GM19438 (cell line): ENCODE results near the gene TTC7B.

Experiments used
- ATAC-seq: cut with Tn5 transposase; IDR thresholded peaks from one replicate; pipeline ENCODE4 v1.9.1; 2021; ENCODE audit warnings: low read depth; ENCODE audit not compliant: unreplicated experiment

The TTC7B gene

DNA sequence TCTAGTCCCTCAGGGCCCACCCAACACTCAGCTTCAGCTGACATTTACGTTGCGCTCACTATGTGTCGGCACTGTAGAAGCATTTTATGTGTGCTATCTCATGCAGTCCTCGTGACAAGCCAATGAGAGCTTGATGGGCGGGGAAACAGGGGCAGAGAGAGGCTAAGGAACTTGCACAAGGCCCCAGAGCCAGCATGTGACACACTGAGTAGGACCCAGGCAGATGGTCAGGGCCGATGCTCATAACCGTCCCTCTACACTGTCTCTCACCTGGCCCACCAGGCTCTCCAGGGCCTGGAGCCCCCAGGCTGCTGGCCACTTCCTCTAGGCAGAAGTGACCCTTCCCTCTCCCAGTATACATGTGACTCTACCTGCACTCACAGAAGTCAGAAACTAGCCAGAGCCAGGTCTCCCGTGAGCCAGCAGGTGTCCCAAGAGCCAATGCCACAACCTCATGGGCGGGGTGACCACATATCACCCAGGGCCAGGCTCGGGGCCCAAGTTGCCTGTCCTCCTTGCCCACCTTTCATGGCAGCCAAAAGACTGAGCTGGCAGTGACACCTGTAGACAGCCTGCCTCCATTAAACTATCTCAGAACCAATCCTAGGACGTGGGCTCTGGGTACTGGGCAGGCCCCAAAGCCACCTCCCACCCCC is 38.3 kb downstream of the TTC7B start:
- ATAC-seq: no peak

DNA sequence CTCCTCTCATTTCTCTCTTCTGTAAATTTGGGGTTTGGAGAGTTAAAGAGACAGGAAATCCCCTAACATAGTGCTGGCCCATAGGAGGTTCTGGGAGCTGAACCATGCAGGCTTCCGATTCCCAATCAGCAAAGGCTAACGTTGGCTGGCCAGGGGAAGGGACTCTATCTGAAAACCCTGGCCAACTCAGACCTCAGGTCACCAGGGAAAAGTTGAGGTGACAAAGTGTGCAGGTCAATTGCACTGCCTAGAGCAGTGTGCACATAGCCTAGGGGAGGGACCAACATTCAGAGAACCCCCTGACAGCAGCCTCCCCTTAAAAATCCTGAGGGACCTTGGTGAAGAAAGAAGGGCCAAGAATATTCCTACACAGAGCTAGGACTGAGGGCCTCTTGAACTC is 38.9 kb downstream of the TTC7B start:
- ATAC-seq: no peak

DNA sequence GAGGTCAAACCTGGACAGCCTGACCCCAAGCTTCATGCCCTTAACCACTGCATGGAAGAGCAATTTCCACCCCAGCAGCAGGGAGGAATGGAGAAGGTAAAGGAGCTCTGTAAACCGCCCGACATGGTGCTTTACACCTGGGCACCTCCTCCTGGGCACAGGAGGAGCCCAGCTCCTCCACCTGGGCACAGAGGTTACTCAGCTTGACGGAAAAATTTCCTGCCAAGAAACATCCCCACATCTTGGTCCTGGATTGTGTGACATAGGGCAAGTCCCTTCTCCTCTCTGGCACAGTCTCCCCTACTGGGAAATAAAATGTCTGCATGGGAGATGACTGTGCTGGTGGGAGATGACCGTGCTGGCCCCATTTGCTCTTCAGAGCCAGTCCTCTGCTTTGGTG is 40.8 kb downstream of the TTC7B start:
- ATAC-seq: no peak

DNA sequence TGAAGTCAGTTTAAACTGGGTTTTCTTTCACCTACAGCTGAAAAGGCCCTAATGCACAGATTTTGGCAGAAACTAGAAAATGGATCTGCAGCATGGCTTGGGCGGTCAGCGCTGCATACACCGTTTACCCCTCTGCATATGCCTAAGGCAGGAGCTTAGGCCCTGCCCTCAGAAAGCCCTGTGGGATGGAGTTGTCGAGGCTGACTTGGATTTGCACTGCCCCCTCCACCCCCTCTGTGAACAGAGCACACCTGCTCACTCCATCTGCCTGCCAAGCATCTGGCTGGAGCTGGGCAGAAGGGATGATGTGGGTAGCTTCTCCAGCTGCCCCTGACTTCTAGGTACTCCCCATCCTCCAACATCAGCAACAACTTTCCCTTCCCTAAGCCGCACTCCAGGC is 41.9 kb downstream of the TTC7B start:
- no peak for ATAC-seq

DNA sequence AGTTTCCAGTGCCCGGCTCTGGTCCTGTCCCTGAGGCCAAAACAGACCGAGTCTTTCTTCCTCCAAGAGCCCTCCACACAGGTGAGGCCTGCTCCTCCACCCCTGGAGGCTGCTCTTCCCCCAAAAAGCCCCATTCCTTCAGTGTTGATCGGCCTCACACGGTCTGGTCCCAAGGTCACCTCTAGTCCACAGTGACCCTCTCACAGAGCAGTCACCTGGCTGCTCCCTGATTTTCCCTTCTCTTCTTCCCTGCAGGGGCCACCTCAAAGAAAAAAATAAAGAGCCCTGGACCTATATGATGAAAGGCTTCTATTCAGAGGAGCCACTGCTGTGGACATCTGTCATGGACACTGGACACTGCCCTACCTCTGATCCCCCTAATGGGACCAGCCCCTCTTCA is 42.5 kb downstream of the TTC7B start:
- no peak for ATAC-seq

DNA sequence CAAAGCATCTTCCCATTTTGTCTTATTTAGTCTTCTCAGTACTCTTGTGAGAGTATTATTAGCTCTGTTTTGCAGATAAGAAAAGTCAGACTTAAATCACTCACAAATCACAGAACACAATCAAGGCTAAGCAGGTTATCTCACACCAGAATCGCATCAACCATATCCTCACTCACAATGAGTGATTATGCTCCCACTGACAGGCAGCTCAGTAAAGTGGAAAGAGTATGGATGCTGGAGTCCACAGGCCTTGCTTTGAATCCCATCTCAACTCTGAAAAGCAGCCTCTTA is 43.1 kb downstream of the TTC7B start:
- no peak for ATAC-seq

DNA sequence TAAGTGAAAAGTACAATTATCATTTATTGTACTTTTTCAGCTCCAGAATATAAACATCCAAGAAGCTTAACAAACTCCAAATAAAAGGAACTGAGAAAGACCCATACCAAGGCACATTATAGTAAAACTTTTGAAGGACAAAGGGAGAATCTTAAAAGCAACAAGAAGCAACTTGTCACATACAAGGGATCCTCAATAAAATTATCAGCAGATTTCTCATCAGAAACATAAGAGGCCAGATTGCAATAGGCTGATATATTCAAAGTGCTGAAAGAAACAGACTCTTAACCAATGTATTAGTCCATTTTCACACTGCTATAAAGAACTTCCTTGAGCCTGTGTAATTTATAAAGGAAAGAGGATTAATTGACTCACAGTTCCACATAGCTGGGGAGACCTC is 48.3 kb downstream of the TTC7B start:
- ATAC-seq: no peak

DNA sequence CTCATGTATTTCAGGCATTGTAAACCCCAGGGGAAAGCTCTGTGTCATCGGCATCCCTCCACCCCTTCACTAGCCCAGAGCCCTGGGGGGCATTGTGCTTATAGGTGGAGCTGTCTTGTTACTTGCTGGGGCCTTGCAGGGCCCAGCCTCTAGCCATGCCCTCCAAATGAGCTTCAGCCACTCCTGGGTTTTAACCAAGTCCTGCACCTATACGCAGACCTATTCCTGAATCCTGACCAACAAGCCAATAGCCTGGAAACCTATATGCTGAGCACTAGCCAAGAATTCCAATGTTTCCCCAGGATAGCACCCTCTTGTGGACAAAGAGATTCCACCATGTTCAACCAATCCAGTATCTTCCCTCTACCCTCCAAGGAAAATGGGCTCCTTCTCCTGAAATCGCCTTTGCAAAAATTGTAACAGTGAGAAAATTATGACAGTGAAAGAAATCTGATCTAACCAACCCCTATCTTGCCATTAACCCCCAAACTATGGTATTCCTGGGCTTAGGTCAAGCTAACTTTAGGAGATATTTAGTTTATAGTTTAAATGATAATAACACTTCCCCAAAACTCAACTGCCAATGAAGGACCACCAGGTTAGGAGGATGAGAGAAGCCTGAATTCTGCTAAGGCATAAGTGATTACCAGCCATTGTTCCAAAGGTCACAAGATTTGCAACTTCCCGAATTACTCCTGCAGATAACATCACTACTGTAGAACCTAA is 55.5 kb downstream of the TTC7B start:
- ATAC-seq: no peak

DNA sequence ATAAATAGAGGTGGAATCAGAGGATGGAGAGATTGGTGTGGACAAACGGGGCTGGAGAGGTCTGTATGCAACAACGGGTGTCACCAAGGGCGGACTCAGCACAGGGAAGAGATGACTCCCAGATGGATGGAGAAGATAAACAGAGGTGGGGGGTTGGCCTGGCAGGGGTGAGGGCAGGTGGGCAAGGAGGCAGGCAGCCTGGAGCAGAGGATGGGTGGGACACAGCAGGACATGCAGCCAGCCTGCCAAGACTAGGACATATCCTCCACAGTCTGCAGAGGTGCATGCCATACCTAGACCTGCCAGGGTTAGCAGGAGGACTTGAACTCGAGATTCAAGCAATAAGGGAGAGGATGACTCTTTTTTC is 56.2 kb downstream of the TTC7B start:
- no peak for ATAC-seq

DNA sequence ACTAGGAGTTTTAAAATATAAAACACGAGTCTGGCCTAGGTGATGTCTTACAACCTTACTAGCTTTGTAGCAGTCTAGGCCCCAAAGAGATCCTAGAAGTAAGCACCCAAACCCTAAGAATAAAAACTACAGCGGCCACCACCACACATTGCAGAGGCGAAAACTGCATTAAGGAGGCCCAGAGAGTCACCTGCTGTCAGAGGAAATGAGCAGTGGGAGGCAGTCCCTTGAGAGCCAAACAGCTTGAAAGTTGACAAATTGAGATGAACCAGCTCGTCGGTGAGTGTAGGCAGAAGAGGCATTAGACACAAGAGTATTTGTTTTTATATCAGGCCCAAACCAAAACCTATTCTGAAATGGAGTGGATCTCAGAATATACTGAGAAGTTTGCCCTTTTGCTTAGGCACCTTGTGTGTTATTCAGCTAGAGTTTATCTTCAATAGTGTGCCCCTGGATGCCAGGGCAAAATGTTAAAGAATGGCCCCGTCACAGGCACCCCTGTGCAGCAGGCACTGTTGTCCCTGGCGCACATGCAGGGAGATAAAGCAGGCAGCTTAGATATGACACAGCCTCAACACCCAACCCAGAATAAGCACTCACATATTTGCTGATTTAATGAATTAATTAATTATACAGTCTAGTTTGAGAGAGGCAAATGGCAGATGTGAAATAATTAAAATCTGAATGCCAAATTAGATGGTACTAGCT is 56.7 kb downstream of the TTC7B start:
- no peak for ATAC-seq

DNA sequence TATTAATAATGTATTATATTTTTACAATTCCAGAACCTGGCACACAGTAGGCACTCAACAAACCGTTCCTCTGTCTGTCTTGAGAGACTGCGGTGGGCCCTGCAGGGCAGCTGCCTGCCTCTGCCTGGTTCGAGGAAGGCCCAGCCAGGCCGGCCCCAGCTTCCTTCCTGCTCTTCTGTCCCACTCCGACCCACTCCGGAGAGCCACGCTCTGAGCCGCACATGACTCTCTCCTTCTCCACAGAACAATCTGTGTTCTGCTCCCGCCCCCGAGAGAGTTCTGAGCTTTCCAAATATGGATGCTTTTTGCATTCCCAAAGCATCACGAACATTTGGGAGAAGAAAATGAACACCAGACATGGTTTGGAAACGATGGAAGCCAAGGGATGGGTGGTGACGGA is 57.3 kb downstream of the TTC7B start:
- no peak for ATAC-seq

DNA sequence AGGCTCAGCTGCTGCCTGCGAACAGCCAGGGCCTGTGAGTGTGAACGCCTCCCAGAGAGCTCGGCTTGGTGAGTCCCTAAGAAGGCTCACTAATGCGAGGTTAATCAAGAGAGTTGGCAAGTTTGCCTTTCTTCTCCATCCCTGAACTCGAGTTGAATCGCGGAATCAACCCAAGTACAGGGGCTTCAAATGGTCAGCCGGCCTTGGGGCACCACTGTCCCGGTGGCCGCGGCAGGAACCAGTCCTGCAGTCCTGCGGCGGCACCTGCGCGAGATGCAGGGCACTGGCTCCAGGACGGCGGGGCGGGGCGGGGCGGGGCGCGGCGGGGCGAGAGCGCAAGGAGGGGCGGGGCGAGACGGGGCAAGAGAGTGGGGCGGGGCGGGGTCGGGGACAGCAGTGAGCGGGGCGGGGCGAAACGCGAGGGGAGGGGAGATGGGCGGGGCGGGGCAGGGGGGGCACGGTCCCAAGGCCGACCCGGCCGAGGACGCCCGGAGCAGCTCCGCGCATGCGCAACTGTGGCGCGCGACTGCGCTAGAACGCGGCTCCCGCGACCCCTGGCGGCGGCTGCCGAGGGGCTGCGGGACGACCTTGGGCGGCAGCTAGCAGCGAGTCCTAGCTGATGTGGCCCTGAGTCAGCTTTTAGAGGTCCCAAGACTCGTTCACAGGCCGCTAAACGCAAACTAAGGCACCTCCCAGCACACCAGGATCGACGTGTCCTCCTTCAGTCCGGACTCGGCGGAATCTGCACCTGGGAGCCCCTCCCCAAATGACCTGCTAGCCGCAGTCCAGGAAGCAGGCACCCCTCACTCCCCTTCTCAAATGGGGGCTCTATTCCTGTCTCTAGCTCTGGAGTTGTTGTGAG is 58.0 kb downstream of the TTC7B start:
- peak; percentile 85 for ATAC-seq

DNA sequence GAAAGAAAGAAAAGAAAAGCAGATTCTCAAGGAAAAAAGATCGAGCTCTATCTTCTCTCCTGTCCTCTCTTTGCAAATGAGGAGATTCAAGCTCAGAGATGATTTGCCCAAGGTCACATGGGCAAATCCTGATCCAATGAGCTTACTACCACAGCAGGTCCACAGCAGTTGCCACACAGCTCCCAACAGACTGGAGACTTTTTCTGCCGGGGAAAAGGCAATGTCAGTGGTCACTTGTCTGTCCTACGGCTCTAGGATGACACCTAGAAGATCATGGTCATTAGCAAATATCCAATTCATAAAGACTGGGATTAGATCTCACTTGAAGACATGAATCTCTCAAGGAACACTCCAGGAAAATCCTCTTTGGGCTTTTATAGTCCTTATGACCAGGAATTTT is 58.8 kb downstream of the TTC7B start:
- ATAC-seq: no peak

DNA sequence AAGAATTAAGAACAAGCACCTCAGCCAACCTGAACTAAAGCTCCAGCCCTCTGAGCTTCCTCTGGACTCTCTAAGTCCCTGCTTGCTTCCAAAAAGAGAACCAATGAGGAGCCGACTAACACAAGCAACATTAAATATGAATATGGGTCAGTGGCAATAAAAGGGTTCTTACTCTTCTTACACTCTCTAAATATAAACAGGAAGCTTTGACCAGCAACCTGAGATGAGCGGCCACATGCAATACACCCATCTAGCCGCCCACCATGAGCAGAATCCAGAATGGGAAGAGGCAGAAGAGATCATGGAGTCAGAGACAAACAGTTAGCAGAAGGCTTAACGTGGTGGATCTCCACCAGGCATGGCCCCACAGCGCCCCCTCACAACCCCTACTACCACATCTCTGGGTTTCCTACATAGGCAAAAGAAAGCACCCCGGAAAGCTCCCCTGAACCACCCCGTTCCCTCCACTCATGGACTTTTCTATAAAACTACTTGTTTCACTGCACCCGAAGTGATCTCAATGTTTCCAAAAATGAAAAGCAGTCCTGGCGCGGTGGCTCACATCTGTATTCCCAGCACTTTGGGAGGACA is 59.4 kb downstream of the TTC7B start:
- no peak for ATAC-seq

DNA sequence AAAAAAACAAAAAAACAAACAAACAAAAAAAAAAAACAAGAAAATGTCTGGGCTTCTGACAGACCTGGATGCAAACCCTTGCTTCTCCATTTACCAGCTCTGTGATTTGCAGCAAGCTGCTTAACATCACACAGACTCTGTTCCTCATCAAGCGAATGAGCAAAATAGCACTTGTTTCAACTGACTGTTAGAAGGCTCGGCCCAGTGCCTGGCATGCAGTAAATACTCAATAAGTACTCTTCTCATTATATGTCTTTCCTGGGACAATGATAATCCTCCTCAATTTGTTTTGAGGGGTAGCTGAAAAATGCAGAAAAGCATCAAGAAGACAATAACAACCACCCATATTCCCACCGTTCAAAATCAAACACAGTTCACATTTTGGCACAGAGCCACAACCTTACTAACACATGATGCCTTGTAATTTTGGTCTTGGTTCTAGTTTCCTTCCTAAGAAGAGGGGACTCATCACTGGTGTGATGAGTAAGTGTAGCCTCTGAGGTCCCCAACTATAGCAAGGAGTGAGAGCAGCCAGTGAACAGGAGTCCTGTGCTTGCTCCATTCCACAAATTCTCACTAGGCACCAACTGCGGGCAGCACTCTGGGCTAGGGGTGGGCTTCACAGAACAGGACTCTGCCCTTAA is 60.4 kb downstream of the TTC7B start:
- no peak for ATAC-seq

DNA sequence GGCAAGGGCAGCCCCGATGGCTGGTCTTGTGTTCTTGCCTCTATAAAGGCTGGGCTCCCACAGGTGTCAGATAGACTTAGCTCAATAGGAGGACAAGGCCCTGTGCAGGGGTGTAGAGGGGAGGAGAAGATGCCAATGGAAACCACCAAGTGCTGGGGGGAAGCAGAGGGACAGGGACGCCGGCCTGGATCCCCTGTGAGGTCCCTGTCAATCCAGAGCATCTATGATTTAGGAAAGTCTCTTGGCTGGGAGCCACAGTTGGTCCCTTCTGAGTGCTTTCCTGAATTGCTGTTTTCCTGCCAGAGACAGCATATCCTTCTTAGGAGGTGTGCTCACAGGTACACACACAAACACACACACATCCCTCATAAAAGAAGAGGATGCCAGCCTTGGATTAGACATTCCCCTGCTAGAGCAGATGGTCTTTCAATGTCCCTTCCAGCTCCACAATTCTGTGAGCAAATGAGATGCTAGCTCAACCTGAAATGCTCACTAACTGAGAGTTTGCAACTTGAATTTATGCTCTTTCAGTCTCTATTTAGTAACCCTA is 62.7 kb downstream of the TTC7B start:
- ATAC-seq: no peak

DNA sequence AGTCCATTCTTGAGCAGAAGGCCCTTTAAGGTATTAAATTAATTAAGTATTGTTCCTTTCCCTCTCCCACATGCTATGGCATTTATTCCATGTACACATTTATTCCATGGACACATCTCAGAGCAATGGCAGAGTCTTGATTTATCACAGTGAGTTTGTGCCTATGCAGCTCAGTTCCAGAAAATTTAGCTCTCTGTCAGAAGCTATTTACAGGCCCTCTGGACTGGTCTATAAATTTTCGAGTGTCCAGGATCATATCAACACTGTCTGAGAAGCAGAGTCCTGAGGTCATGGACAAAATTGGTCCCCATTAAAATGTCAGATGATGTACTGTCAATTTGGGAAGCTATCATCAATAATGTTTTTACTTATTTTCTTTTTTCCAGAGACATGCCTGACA is 65.5 kb downstream of the TTC7B start:
- ATAC-seq: no peak

DNA sequence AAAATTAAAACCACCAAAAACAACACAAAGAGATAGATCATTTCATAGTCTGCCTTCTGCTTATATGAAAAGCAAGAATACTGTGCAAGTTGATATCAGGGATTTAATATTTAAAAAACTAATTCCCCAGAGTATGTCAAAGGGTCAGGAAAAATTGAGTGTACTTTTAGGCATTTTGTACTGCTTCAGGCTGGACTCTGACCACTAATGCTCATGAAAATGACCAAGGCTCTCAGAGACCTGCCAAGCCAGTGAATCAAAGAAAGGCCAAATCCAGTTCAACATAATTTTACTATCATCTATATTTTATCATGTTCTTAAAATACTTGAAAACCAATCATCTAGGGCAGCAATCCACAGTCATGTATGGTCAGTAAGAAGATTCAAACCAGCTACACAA is 66.0 kb downstream of the TTC7B start:
- no peak for ATAC-seq

DNA sequence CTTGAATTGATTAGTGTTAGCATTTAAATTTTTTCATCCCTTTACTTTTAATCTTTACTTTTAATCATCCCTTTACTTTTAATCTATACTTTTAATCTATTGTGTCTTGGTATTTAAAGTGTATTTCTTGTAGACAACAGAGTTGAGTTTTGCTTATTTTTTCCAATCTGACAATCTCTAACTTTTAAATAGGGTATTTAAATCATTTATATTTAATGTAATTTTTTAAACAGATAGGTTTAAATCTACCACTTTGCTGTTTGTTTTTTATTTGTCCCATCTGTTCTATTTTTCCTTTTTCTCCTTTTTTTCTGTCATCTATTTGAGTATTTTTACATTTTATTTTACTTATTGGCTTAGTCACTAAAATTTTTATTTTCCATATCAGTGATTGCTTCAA is 68.3 kb downstream of the TTC7B start:
- ATAC-seq: no peak

DNA sequence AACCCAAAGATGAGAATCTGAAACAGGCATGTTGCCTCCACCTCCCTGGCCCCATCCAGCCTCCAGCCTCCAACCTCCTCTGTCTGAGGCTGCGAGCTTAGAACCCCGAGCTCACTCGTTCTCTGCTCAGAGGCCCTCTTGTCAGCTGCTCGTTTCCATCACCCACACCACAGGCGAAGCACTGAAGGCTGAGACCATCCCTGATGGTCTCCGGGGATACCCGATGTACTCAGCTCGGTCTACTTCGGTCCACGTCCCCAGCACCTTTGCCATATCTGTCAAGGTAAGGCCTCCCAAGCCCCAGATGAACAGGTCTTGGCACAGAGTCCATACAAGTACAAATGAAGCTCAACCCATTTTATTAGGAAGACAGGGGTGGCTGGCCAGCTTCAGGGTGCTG is 72.4 kb downstream of the TTC7B start:
- no peak for ATAC-seq
